Measurements from ENCODE around the gene PNMA8A.

DNA sequence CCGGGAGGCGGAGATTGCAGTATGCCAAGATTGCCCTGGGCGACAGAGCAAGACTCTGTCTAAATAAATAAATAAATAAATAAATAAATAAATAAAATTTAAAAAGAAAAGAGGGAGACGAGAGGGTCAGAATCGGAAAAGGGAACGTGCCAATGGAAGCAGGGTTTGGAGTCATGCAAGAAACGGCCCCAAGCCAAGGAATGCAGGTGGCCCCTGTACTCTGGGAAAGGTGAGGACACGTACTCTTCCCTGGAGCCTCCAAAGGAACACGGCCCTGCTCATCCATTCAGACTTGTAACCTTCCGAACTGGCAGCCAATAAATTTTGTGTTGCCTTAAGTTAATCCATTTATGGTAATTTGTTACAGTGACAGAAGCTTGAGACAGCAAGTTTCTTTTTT, 22.8 kb downstream of the PNMA8A start:
- TF ChIP-seq, protein P1, sequence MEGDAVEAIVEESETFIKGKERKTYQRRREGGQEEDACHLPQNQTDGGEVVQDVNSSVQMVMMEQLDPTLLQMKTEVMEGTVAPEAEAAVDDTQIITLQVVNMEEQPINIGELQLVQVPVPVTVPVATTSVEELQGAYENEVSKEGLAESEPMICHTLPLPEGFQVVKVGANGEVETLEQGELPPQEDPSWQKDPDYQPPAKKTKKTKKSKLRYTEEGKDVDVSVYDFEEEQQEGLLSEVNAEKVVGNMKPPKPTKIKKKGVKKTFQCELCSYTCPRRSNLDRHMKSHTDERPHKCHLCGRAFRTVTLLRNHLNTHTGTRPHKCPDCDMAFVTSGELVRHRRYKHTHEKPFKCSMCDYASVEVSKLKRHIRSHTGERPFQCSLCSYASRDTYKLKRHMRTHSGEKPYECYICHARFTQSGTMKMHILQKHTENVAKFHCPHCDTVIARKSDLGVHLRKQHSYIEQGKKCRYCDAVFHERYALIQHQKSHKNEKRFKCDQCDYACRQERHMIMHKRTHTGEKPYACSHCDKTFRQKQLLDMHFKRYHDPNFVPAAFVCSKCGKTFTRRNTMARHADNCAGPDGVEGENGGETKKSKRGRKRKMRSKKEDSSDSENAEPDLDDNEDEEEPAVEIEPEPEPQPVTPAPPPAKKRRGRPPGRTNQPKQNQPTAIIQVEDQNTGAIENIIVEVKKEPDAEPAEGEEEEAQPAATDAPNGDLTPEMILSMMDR (conservative IDR thresholded peaks at IDR 0.05 in 1 of 2, IDR thresholded peaks at IDR 0.05 in 1 of 2; ENCODE audit: extremely low read depth in 1 of 2, insufficient read depth in 1 of 2, low read depth in 1 of 2, low read length in 2 of 2), result no peak
- TF ChIP-seq EZH2 (IDR thresholded peaks at IDR 0.05; ENCODE audit: borderline replicate concordance, low read length), result no peak

Measured in mammary epithelial cell (primary cell).